Suppressor macrophage treated with lipopolysaccharide for 4 hours (primary cell): ENCODE measurements around the gene PAX5.

Source experiments
- DNase-seq: peaks from one replicate; pipeline ENCODE4 v3.0.0-alpha.2; 2020

The PAX5 gene

DNA sequence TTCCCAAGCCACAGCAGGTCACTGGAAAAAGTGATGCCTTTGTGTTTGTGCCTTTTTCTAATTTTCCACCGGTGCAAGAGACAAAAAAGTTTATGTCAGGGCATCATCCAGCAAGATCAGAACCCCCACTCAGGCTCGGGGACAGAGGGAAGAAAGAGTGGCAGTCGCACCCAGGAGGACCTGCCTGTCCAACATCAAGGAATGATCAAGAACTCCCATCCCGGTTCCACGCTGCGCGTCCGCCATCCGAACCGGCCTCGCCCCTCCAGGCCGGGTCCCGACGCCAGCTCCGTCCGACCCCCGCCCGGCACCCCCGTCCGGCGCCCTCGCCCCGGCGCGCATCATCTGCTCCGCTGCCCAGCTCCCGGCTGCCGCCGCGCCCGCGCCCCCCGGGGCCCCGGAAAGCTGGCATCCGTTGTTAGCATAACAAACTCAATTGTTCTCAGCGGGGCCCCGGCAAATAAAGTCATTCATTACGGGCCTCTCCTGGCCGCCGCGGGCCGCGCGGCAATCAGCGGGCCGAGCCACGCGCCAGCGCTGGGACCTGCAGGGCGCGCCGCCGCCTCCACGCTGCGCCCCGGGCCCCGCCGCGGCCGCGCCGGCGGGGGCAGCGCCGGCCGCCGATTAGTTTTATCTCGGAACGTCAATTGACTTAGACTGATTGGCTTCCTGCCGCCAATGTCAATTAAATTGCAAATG is 48.1 kb downstream of the PAX5 start:
- no peak for DNase-seq

DNA sequence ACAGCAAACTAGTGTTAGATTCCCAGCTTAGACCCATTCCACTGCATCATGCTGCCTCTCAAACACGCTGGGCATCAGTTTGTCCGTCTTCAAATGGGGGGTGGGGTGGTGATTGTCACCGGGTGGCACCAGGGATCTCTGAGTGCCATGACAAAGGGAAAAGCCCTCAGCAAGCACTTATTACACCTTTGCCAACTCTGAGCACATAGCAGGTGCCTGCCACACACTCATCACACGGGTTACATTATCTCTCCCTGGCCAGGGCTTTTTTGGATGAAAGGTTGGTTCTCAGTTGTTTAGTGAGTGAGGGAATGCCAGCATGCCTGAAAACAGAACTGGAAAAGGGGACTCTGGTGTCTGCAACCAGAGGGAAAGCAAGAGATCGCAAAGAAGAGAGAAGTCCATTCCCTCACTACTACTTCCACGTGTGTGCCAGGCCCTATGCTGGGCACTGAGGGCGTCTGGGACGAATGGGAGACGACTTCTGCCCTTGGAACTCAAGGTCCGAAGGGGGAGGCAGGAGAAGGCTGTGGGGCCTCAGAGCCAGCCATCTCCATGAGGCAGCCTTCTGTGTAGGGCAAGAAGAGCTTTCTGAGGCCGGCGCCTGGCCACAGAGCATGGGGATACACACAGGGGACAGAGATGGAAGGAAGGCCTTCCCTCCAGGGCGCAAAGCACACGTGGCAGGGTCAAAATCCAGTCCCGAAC is 48.9 kb downstream of the PAX5 start:
- no peak for DNase-seq

DNA sequence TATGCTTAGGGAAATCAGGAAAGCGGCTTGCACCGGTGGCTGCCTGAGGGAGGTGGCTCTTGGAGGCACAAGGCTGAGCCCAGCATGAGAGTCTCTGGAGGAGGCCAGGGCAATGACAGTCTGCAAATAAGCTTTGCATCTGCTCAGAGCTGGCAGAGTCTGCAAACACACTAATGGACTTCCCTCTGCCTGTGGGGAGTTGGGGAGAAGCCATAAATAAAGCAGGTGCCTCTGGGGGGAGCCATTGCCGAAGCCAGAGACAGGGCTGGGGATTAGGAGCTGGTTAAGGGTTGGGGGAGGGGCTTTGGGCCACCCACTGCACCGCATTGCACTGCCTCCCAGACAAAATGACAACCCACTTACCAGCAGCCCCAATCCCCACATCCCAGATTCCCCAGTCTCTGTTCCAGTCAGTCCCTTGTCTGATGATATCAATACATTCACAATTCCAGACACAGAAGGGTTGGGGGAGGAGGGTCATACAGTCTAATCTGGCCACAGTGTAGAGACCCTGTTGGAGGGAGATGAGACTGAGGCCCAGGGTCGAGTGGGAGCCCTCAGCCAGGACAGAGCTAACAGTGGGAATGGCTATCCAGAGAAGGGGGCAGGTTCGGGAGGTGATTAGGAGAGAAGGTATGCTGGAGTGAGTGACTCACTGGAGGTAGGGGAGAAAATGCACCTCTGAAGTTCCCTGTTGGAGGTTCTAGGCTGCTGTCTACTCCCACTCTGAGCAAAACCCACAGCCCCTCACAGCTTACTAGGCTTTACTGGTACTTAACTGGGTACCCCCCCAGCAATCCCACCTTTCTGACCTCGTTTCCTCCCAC is 53.7 kb downstream of the PAX5 start:
- DNase-seq: no peak

DNA sequence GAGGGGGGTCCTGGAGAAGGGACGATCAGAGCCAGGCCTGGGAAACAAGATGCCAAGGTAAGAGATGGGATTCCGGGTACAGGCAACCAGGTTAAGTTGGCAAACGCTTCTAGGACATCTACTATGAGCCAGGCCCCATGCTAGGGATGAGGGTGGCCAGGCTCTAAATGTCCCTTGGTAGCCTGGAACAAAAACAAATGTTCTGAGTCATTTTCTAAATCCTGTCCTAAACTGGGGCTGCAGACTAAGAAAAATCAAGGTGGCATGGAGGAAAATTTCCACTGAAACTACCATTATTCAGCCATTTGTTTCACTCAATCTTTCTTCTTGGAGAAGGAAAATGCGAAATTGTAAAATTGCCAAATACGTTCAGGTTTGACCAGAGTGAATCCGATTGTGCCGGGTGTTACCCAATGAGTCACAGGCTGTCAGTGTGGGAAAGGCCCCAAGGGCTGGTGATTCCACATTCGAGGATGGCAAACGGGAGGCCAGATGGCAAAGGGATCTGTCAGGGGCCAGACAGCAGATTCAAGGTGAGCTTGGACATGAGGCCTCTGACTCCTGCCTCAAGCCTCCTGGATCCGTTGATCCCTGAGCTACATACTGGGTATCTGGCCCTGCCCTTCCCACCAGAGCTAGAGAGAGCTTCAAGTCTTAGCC is 57.6 kb downstream of the PAX5 start:
- DNase-seq: no peak

DNA sequence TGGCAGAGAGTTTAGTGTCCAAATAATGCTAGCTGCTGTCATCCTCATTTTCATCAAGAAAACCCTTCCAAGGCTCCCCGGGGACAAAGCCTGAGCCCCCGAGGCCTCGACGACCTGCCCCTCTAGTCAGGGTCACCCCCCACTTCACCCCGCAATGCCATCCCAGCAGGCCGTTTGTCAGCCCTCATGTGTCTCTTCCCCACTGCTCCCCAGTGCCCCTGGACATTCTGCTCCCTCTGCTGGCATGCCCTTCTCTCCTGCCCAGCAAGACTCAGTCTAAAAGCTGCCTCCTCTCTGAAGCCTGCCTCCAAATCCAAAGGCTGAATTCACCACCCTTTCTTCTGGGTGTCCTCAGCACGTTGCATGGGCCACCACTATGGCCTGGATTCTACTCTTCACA is 59.3 kb downstream of the PAX5 start:
- DNase-seq: no peak

DNA sequence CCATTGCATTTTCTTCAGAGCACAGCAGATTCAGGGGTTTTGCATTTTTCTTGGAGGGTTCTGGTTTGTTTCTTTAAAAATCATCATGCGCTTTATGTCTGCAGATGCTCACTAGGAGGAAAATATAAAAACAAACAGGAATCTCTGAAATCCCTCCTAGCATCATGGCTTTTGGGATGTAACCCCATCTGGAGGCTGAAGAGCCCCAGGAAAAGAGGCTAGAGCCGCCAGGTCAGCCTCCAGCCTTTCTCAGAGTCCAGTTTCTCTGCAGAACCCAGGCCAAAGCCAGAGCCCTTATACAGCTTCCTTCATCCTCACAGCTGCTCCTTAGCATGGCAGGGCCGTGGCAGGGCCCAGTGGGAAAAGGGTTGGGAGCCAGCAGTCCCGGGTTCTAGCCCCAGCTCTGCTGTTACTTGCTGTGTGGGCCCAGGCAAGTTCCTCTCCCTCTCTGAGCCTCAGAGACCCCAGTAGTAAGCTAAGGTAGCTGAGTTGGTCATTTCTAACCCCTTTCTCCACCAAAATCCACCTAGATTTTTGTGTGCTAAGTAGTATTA is 62.1 kb downstream of the PAX5 start:
- no peak for DNase-seq

DNA sequence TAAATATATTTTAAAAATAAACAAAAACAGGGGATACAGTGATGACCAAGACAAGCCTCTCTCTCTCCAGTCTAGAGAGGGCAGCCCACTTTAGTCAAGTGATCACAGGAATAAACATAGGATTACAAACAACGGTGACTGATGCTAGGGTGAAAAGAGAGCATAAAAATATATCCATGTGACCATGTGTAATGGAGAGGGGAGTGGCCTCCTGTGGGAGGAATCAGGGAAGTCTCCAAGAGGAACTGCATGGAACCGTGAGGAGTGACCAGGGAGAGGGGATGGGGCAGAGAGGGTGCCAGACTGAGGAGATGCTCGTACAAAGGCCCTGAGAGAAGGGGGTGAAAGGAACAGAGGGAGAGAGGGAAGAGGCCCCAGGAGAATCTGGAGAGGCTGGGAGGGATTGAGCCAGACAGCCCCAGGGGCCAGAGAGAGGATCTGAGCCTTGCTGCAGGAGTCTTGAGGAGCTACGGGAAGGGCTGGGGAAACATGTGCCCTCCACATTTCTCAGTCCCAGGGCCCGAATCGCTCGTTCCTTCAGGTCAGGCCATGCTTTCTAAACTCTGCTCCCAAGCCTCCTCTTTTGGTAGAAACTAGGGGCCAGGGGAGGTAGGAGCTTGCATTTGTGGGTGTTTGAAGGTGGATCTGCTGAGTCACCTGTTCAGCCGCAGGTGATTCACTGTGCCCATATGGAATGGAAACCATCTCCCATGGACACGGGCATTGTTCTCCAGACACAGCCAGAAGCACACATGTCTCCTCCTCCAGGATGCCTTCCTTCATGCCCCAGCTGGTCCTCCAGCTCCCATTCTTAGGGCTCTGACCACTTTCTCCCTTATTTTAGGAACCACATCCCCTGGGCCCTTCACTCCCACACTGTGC is 63.8 kb downstream of the PAX5 start:
- peak; percentile 37 for DNase-seq

DNA sequence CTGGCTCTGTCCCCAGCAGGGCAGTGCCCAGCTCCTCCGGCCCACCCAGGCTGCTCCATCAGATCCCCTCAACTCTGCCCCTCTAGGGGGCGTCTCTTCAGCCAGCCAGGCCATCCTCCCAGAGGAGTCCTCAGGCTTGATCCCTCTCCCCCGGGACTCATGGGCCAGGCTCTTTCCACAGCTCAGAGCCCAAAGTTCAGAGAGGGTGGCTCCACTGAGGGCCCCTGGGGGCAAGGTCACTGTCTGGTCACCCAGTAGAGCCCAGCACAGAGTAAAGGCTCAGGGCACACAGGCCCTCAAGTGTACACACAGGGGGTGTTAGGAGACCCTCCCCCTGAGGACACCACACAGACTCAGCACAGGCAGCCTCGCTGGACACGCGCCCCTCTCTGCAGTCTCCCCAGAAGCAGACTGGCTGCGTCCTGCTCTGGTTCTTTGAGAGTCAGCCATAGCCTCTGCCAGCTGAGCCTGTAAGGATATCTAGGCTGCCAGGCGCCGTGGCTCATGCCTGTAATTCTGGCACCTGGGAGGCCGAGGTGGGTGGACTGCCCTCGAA is 64.8 kb downstream of the PAX5 start:
- no peak for DNase-seq

DNA sequence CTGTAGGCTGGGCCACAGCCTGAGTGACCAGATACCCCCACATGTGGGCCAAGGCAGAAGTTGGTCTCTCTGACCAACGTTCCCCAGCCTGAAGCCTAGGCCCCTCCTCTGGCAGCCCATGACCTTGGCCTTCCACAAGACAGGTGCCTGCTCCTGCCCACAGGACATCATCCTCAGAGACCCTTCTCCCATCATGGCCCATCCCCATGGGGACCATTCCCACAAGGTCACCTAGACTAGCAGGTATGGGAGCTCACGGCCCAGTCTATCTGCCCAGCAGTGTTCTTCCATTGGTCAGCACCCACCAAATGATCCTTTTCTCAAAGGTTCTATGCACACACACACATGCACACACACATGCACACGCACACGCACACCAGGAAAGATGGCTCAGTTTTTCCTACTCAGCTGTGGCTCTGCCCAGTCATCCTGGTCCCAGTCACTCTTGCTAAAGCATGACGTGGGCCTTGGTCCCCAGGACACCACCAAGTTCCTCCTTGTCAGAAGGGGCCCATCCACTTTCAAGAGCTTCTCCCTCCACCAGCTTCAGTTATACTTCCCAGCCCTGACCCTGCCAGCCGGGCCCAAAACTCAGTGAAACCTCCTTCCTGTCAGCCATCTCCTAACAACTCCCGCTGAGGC is 65.4 kb downstream of the PAX5 start:
- DNase-seq: peak; percentile 19

DNA sequence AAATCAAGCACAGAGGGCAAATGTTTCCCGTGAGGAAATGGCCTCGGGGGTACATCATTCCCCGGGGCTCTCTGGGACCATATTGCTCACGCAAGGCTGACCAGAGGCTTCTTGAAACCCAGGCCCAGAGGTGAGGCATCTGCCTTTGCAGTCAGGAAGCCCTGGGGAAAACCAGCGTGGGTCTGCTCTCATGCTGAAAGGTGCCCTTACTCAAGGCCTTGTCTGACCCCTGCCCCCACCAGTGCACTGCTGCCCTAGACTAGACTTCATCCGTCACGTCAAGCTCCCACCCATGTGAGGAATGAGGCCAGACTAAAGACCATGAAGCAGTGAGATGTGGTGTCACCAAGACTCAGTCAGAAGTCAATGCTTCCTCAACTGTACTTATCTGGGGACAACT is 66.1 kb downstream of the PAX5 start:
- DNase-seq: no peak

DNA sequence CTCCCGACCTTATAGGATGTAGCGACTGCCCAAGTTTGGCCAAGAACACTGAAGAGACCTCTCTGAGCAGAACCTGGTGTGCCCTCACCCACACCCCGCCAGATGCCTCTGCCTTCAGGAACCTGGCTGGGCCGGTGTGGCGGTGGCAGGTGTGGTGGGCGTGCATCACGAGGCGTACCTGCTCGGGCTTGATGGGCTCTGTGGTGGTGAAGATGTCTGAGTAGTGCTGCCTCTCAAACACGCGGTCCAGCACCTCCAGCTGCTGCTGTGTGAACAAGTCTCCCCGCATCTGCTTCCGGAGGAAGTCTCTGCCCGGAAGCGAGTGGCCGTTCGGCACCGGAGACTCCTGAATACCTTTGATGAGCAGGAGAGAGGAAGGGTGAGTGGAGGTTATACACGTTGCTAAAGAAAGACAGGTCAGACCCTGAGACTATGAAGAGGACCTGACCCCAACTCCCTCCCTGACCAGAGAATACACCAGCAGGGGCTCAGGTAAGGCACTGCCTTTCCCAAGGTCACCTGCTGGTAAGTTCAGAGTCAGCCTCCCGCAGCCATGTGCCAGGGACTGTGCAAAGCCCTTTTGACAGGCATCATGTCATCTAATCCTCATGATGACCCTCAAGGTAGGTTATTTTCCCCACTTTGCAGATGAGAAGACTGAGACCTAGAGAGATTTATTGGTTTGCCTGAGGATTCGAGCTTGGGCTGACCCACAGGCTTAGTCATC is 67.5 kb downstream of the PAX5 start:
- no peak for DNase-seq

DNA sequence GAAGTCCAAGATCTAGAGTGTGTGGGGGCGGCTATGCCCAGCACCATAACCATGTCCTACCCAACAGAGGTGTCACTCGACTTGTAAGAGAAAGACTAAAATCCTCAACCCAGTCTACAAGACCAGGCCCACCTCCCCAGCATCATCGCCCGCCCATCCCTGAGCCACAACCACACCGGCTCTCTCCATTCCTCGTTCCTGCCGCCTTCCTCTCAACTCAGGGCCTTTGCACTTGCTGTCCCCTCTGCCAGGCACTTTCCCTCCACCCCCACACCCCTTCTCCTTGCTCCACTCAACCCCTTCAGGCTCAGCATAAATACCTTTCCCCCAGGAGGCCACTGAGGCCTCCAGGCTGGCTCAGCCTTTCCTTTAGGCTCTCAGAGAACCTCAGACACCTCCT is 69.3 kb downstream of the PAX5 start:
- DNase-seq: no peak

DNA sequence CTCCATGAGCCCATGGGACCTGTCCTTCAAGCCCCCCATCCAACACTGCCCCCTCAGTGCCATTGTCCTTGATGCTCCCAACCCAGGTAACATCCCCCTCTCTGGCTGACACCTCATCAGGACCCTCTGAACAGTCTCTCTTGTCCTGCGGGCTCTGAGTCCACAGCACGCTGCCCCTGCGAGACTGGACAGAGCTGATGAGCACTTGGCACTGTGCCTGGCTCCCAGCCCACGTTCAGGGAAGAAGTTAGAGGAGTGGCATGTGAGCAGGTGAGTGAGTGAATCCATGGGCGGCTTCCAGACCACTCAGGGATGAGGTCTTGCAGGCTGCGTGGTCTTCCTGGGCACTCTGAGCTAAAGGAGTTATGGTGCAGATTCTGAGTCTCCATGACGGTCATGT is 70.7 kb downstream of the PAX5 start:
- DNase-seq: no peak

DNA sequence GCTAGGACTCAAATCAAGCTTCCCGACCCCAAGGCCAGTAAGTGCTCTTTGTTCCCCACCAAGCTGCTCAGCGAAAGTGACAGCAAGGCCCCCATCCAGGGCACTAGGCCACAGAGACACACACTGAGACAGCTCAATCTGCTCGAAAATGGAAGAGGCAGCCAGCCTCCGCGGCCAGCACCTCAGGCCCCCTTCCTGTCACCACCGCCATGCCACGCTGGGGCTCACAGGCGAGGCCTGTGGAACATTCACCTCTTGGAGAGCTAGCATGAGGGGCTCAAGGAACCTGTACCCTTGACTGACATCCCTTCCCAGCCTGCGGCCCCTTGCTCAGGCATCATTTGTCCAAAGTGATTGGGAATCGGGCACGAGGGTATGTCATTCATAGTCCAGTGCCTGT is 71.4 kb downstream of the PAX5 start:
- no peak for DNase-seq

DNA sequence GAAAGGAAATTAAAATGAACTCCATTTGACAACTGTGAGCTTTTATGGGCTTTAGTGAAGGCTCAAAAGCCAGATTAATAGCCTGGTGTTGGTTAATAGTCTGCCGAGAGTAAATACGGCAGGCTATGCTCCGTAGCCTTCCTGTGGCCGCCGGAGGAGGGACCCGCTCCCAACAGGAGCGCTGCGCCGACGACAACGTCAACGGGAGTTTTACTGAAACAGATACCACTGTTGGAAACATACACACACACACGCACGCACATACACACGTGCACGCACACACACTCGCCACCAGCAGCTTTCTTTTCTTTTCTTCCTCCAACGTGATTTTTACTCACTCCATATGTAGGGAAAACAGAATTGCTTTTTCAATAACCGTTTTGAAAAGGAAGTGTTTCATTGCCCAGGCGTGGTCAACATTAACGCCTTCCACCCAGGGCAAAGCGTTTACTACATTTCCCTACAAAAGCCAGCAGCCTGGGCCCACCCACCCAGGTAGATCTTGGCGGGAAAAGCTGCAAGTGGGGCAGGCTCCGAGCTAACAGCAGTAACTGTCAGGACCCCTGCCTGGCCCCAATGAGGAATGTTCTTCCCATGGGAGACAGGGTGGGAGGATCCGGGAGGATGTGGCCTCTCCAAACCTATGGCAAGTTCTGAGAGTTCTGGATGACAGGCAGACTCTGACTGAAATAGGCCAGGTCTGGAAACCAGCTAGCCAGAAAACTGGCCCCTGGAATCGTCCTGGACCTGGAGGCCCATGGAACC is 72.3 kb downstream of the PAX5 start:
- DNase-seq: peak; percentile 16

DNA sequence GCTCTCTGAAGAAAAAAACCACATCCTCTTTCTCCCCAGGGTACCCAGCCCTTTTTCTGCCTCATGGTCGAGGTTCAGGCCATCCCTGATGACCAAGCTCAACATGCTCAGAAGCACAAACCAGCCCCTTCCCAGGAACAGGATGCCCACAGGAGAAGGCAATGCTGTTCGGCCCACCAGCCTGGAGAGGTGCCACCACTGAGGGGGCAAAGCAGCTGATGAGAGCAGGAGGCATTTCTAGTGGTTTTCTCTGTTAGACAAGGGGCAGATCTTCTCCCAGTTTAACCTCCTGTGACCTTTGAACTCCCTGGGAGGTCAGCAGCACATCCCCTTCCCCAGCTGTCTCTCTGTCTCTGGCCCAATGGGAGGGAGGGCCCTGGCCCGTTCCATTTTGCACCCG is 73.0 kb downstream of the PAX5 start:
- DNase-seq: no peak

DNA sequence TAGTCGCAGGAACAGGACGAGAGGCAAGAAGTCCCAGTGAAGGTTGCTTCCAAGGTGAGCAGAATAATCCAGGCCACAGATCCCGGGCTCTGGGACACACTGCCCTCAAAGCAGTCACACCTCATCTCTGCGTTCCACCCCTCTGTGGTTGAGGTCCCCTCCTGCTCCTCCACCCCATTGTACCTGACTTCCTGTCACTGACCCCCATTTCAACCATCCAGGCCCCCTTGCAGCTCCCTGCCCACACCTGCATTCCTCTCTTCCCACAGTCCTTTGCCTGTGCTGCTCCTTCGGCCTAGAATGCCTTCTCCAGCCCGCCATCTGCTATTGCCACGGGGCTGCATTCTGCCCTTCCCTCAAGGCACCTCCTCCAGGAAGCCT is 73.5 kb downstream of the PAX5 start:
- DNase-seq: no peak

DNA sequence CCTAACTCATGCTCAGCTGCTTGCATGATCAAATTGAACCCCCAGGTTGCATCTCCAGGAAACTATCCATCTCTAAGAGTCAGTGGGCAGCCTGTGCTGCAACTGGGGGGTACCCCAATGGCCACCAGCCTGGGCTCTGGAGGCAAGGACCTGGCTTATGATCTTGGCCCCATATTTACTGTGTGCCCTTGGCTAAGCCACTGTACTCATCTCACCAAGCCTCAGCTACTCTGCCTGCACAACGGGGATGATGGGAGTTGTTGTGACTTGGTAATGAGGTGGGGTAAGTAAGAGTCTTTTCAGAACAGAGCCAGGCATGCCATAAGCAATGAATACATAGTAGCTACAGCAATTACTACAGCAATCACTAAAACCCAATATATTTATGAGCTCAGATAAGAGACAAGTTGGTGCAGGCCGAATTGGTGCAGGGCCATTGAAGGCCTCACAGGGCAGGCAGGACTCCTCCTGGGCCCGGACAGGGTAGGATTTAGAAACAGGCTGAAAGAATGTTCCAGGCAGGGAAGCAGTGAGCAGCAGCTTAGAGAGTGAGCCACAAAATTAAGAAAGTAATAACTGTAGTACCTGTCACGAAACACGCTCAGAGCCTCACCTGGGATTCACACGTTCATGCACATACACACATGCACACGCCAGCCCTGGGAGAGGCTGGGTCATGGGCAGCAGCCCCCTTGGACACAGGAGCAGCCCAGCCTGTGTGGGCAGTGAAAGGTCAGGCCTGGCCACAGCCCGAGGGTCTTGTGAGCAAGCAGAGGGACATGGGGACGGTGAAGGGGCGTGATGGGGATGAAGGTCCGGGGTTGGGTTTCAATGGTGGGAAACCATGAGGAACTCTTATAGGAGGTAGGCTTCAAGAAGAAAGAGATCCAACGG is 74.1 kb downstream of the PAX5 start:
- DNase-seq: no peak

DNA sequence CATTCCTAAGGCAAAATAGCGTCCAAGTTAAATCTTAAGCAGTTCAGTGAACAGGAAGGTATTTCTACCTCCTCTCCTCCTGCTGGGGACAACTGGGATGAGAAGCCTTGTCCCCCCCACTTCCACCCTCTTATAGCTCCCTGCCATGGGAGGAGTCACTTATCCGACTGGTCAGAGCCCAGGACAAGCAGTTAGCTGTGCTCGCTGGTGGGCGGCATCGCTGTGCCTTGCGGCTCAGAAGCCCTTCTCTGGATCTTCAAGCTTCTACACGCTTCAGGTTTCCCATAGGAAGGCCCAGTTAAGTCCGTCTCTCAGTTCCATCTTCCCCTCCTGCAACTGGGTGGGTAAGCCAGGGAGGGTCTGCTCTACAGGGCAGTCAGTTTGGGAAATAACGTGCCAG is 77.2 kb downstream of the PAX5 start:
- DNase-seq: no peak
